ENCODE measurements around the gene EDEM3. TPM values are rescaled to one million over a fixed set of nuclear protein-coding genes. Genes with fewer than 3 reads are reported as not detected.

Gene EDEM3
- total RNA-seq, 1 experiment from 2014 or later: 21.7 TPM

Other genes with a start within 250 kb of the EDEM3 start
- gene NIBAN1, start 219.7 kb upstream of the EDEM3 start, total RNA-seq (2014; rRNA removed; shearing (Covaris generic)): 1.2 and 1.9 TPM in 2 replicates